SK-N-SH (cell line): ENCODE measurements around the gene NBEAL2. TPM values are rescaled to one million over a fixed set of nuclear protein-coding genes. Genes with fewer than 3 reads are reported as not detected.

Experiments
- CTCF ChIA-PET: fragments of 300-600, 350-600 bp; formaldehyde crosslinking; extraction: SDS; loops from one replicate; lab custom pipeline; 2021; lab: Yijun Ruan, JAX
- POLR2A ChIA-PET: fragments of 350-600 bp; sonication (Branson Sonifier 250); formaldehyde crosslinking; extraction: SDS; loops from one replicate; lab custom pipeline; 2020; ENCODE audit warnings: antibody characterized with exemption, inconsistent platforms; lab: Yijun Ruan, JAX
- DNase-seq: peaks from one replicate; pipeline ENCODE4 v3.0.0; 2012
- H2AFZ ChIP-seq: fragments of 200-600 bp; sonication (generic); 2 replicates; pipeline ENCODE4 v1.8.1; 2016; ENCODE audit warnings: antibody characterized with exemption, mild to moderate bottlenecking, low read depth
- H3F3A ChIP-seq: fragments of 200-600 bp; sonication (generic); replicated peaks from 2 replicates; pipeline ENCODE3; 2016; ENCODE audit warnings: antibody characterized with exemption, mild to moderate bottlenecking; ENCODE audit not compliant: insufficient read depth
- H3K27ac ChIP-seq, 2 experiments: fragments of 200-500 bp in 1 of 2; fragments of 200-600 bp in 1 of 2; sonication (Bioruptor generic) in 1 of 2; sonication (generic), shearing (Covaris generic) in 1 of 2; 2 replicates each; pipeline versions ENCODE4 v1.5.1 to v1.6.1; 2014 to 2016; ENCODE audit warnings: low read depth in 2 of 2, inconsistent platforms in 1 of 2, low read length in 1 of 2, mild to moderate bottlenecking in 1 of 2, mixed read lengths in 1 of 2
- H3K27me3 ChIP-seq: fragments of 200-600 bp; sonication (generic), shearing (Covaris generic); 2 replicates; pipeline ENCODE4 v1.6.1; 2016; ENCODE audit warnings: mixed run types; ENCODE audit not compliant: insufficient read depth
- H3K36me3 ChIP-seq, 2 experiments: fragments of 200-500 bp in 1 of 2; fragments of 200-600 bp in 1 of 2; sonication (Bioruptor generic) in 1 of 2; sonication (generic) in 1 of 2; replicated peaks in 1 of 2; 2 replicates each; pipeline versions ENCODE3 to v1.5.1; 2014 to 2016; ENCODE audit warnings: low read length in 1 of 2, mild to moderate bottlenecking in 1 of 2; ENCODE audit not compliant: insufficient read depth in 2 of 2, control insufficient read depth in 1 of 2
- H3K4me1 ChIP-seq, 2 experiments: fragments of 200-500 bp in 1 of 2; fragments of 200-600 bp in 1 of 2; sonication (Bioruptor generic) in 1 of 2; sonication (generic), shearing (Covaris generic) in 1 of 2; 2 replicates each; pipeline versions ENCODE4 v1.5.1 to v1.6.1; 2014 to 2016; ENCODE audit warnings: low read depth in 1 of 2, low read length in 1 of 2, mixed run types in 1 of 2; ENCODE audit not compliant: insufficient read depth in 2 of 2, control insufficient read depth in 1 of 2
- H3K4me2 ChIP-seq: fragments of 200-600 bp; sonication (generic), shearing (Covaris generic); 2 replicates; pipeline ENCODE4 v1.6.1; 2017; ENCODE audit warnings: mixed run types
- H3K4me3 ChIP-seq, 2 experiments: fragments of 200-500 bp in 1 of 2; fragments of 200-600 bp in 1 of 2; sonication (Bioruptor generic) in 1 of 2; sonication (generic), shearing (Covaris generic) in 1 of 2; 2 replicates each; pipeline versions ENCODE4 v1.5.1 to v1.8.1; 2014 to 2016; ENCODE audit warnings: low read depth in 2 of 2, inconsistent platforms in 1 of 2, low read length in 1 of 2, mild to moderate bottlenecking in 1 of 2, mixed read lengths in 1 of 2, moderate library complexity in 1 of 2
- H3K79me2 ChIP-seq: fragments of 200-600 bp; sonication (generic); 2 replicates; pipeline ENCODE4 v1.8.1; 2017; ENCODE audit warnings: mild to moderate bottlenecking; ENCODE audit not compliant: insufficient read depth
- H3K9ac ChIP-seq: fragments of 200-600 bp; sonication (generic); 2 replicates; pipeline ENCODE4 v1.6.1; 2017; ENCODE audit warnings: mixed run types
- H3K9me2 ChIP-seq: fragments of 200-600 bp; sonication (generic); 2 replicates; pipeline ENCODE4 v1.6.1; 2017; ENCODE audit warnings: mixed run types
- H3K9me3 ChIP-seq: fragments of 200-600 bp; sonication (generic); 2 replicates; pipeline ENCODE4 v1.6.1; 2017; ENCODE audit warnings: mixed run types, mild to moderate bottlenecking, moderate library complexity
- H4K20me1 ChIP-seq: fragments of 200-600 bp; sonication (generic); 2 replicates; pipeline ENCODE4 v1.6.1; 2017; ENCODE audit warnings: mild to moderate bottlenecking, mixed run types; ENCODE audit not compliant: insufficient read depth
- CHD2 ChIP-seq: fragments of 150-350 bp; IDR thresholded peaks from 2 replicates; pipeline ENCODE4 v1.6.1; 2018; ENCODE audit warnings: low read length; ENCODE audit not compliant: partially characterized antibody
- ELF1 ChIP-seq: IDR thresholded peaks from 2 replicates; pipeline ENCODE4 v1.4.0; 2012
- FOXJ3 ChIP-seq: sonication (generic); formaldehyde crosslinking; IDR thresholded peaks from 2 replicates; pipeline ENCODE4 v1.5.1; 2020; ENCODE audit warnings: mild to moderate bottlenecking, missing genetic modification reagents
- FOXM1 ChIP-seq: IDR thresholded peaks from 2 replicates; pipeline ENCODE4 v1.4.0; 2012; ENCODE audit warnings: low read depth, mild to moderate bottlenecking
- JUND ChIP-seq: IDR thresholded peaks from 2 replicates; pipeline ENCODE4 v1.4.0; 2012
- MEF2A ChIP-seq: IDR thresholded peaks from 2 replicates; pipeline ENCODE4 v1.4.0; 2012; ENCODE audit warnings: low read depth, borderline replicate concordance
- MXI1 ChIP-seq: IDR thresholded peaks from 2 replicates; pipeline ENCODE4 v1.6.1; 2012; ENCODE audit warnings: mild to moderate bottlenecking, low read depth, low read length, improper control_type of control experiment
- POLR2AphosphoS5 ChIP-seq: IDR thresholded peaks from 2 replicates; pipeline ENCODE4 v1.6.1; 2012; ENCODE audit warnings: low read depth, low read length
- RAD21 ChIP-seq: IDR thresholded peaks from 2 replicates; pipeline ENCODE4 v1.6.1; 2012; ENCODE audit warnings: mild to moderate bottlenecking, low read length
- REST ChIP-seq: IDR thresholded peaks from 2 replicates; pipeline ENCODE4 v1.6.1; 2012; ENCODE audit warnings: mild to moderate bottlenecking, low read depth, low read length, moderate library complexity
- SIN3A ChIP-seq: IDR thresholded peaks from 2 replicates; pipeline ENCODE4 v1.6.1; 2012; ENCODE audit warnings: low read depth, mild to moderate bottlenecking, low read length, moderate library complexity, borderline replicate concordance
- TAF1 ChIP-seq: IDR thresholded peaks from 2 replicates; pipeline ENCODE4 v1.6.1; 2012; ENCODE audit warnings: low read depth, mild to moderate bottlenecking, low read length, moderate library complexity, borderline replicate concordance
- TCF12 ChIP-seq: IDR thresholded peaks from 2 replicates; pipeline ENCODE4 v1.4.0; 2012
- USF1 ChIP-seq: IDR thresholded peaks from 2 replicates; pipeline ENCODE4 v1.4.0; 2012; ENCODE audit warnings: low read depth, borderline replicate concordance
- USF2 ChIP-seq: fragments of 150-350 bp; IDR thresholded peaks from 2 replicates; pipeline ENCODE4 v1.6.1; 2017; ENCODE audit warnings: antibody characterized with exemption, low read length, low read depth, borderline replicate concordance
- YY1 ChIP-seq: IDR thresholded peaks from 2 replicates; pipeline ENCODE4 v1.4.0; 2012; ENCODE audit warnings: low read depth, mild to moderate bottlenecking
- WGBS: methylation state at CpG from one replicate; pipeline ENCODE4 v1.1.6; 2017; ENCODE audit warnings: low lambda C conversion rate; 5-methylcytosine and 5-hydroxymethylcytosine counted together
- polyA plus RNA-seq, 3 experiments: library from polyadenylated mRNA; depleted of rRNA; stranded (reverse); fragments of >200 nt; gene quantifications; 2 replicates each; pipeline ENCODE4 v1.2.3, GENCODE V29; 2012
- TF ChIP-seq, protein P1 (sequence below): fragments of 200-600 bp; sonication (generic); IDR thresholded peaks from 2 replicates; pipeline ENCODE4 v1.6.1; 2017; ENCODE audit warnings: antibody characterized with exemption, mild to moderate bottlenecking, moderate library complexity
- TF ChIP-seq, protein P2 (sequence below): IDR thresholded peaks from 2 replicates; pipeline ENCODE4; 2012

The NBEAL2 gene
- polyA plus RNA-seq, 1 of the 3 experiments (the other 2 are of a cell fraction): 20.3 TPM

DNA sequence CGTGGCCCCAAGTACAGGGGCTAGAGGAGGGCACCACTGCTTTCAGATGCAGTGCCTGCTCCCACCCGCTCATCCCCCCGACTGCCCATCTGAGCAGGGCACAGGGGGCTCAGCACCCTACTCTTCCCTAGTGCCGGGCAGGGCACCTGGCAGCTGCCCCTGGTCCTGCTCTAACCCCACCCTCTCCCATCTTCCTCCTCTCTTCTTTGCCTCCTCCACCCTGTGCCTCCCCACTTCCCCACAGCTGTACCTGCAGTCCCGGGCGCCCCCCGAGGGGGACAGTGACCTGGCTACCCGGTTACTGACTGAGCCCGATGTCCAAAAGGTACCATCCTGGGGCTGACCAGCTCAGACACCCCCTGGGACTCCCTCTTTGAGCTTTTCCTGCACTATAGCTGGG lies 12.8 kb downstream of the NBEAL2 start:
- DNase-seq: no peak
- H2AFZ ChIP-seq: no peak overlapping the region
- peaks cover 0 to 2% of the 10 kb centered on the region in 2 experiments; a peak in 1 of 4 replicates for H3K4me1 ChIP-seq
- H3F3A ChIP-seq: no peaks in the 10 kb centered on the region
- no peak overlapping the region for H3K4me2 ChIP-seq
- ChIA-PET POLR2A (no interaction called here), CTCF (interaction anchor here (3.4 kb wide), 1 partner anchor 69 kb away, joined by 21 read pairs; no protein-coding TSS in a partner anchor)
- H3K9me3 ChIP-seq: no peaks in the 10 kb centered on the region
- H3K27me3 ChIP-seq: no peaks in the 10 kb centered on the region
- no peaks in the 10 kb centered on the region for H3K9me2 ChIP-seq
- H3K79me2 ChIP-seq: no peaks in the 10 kb centered on the region
- H3K9ac ChIP-seq: no peak overlapping the region
- WGBS: 92% methylated on average over 9 of the region's 9 CpGs
- H3K36me3 ChIP-seq: peaks cover 0 to 4% of the 10 kb centered on the region in 2 experiments
- no peak overlapping the region for H3K4me3 ChIP-seq
- no peaks in the 10 kb centered on the region for H4K20me1 ChIP-seq
- TF ChIP-seq ELF1: no peak
- TF ChIP-seq POLR2AphosphoS5: no peak
- TF ChIP-seq SIN3A: no peak
- no peak for TF ChIP-seq USF1
- no peak for TF ChIP-seq MEF2A
- TF ChIP-seq RAD21: no peak
- TF ChIP-seq JUND: no peak
- no peak for TF ChIP-seq MXI1
- TF ChIP-seq, protein P1, sequence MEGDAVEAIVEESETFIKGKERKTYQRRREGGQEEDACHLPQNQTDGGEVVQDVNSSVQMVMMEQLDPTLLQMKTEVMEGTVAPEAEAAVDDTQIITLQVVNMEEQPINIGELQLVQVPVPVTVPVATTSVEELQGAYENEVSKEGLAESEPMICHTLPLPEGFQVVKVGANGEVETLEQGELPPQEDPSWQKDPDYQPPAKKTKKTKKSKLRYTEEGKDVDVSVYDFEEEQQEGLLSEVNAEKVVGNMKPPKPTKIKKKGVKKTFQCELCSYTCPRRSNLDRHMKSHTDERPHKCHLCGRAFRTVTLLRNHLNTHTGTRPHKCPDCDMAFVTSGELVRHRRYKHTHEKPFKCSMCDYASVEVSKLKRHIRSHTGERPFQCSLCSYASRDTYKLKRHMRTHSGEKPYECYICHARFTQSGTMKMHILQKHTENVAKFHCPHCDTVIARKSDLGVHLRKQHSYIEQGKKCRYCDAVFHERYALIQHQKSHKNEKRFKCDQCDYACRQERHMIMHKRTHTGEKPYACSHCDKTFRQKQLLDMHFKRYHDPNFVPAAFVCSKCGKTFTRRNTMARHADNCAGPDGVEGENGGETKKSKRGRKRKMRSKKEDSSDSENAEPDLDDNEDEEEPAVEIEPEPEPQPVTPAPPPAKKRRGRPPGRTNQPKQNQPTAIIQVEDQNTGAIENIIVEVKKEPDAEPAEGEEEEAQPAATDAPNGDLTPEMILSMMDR: no peak
- no peak for TF ChIP-seq CHD2
- TF ChIP-seq, protein P2, sequence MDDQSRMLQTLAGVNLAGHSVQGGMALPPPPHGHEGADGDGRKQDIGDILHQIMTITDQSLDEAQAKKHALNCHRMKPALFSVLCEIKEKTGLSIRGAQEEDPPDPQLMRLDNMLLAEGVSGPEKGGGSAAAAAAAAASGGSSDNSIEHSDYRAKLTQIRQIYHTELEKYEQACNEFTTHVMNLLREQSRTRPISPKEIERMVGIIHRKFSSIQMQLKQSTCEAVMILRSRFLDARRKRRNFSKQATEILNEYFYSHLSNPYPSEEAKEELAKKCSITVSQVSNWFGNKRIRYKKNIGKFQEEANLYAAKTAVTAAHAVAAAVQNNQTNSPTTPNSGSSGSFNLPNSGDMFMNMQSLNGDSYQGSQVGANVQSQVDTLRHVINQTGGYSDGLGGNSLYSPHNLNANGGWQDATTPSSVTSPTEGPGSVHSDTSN: no peak
- TF ChIP-seq TAF1: no peak
- no peak for TF ChIP-seq FOXM1
- no peak for TF ChIP-seq TCF12
- no peak for TF ChIP-seq FOXJ3
- no peak for TF ChIP-seq YY1
- TF ChIP-seq REST: no peak
- no peak for TF ChIP-seq USF2
- H3K27ac ChIP-seq: no peak overlapping the region
